H1 (cell line): ENCODE results near the gene EFR3B. TPM values are rescaled to one million over a fixed set of nuclear protein-coding genes. Genes with fewer than 3 reads are reported as not detected.

Experiments
- CTCF ChIA-PET: fragments of 300-600 bp; sonication (Branson Sonifier 250); formaldehyde crosslinking; loops from one replicate; lab custom pipeline; 2021; ENCODE audit not compliant: partially characterized antibody; lab: Charles Lee
- POLR2A ChIA-PET: fragments of 300-600 bp; sonication (Branson Sonifier 250); formaldehyde crosslinking; loops from one replicate; lab custom pipeline; 2021; ENCODE audit warnings: inconsistent platforms; ENCODE audit not compliant: partially characterized antibody; lab: Charles Lee
- DNase-seq, 2 experiments: peaks; one replicate each; pipeline versions ENCODE4 v3.0.0 to v3.0.0-alpha.2; 2010 to 2022; ENCODE audit warnings: low spot score in 2 of 2, low read depth in 1 of 2, mixed read lengths in 1 of 2
- FAIRE-seq: peaks from 2 replicates; lab custom pipeline; 2011; peaks lifted over from hg19 to GRCh38; lab: Jason Lieb, UNC
- H2AFZ ChIP-seq: 2 replicates; pipeline ENCODE4 v1.8.1; 2012; ENCODE audit warnings: low read length, inconsistent platforms
- H2AK5ac ChIP-seq: 2 replicates; pipeline ENCODE4 v1.6.1; 2013; ENCODE audit warnings: low read depth, low read length
- H2BK120ac ChIP-seq: replicated peaks from 2 replicates; pipeline ENCODE3; 2013; ENCODE audit warnings: low read depth, low read length, inconsistent platforms
- H2BK12ac ChIP-seq: 2 replicates; pipeline ENCODE4 v1.6.1; 2013; ENCODE audit warnings: low read depth, low read length
- H2BK15ac ChIP-seq: 2 replicates; pipeline ENCODE4 v1.6.1; 2013; ENCODE audit warnings: low read length
- H2BK20ac ChIP-seq: 2 replicates; pipeline ENCODE4 v1.6.1; 2013; ENCODE audit warnings: low read length
- H2BK5ac ChIP-seq: 2 replicates; pipeline ENCODE4 v1.6.1; 2013; ENCODE audit warnings: low read depth, low read length
- H3K14ac ChIP-seq: 2 replicates; pipeline ENCODE4 v1.6.1; 2013; ENCODE audit warnings: inconsistent platforms; ENCODE audit not compliant: insufficient read length
- H3K18ac ChIP-seq: 2 replicates; pipeline ENCODE4 v1.6.1; 2013; ENCODE audit warnings: low read length; ENCODE audit errors: extremely low read depth
- H3K23ac ChIP-seq: 2 replicates; pipeline ENCODE4 v1.6.1; 2013; ENCODE audit warnings: inconsistent platforms; ENCODE audit not compliant: insufficient read length
- H3K23me2 ChIP-seq: 2 replicates; pipeline ENCODE4 v1.6.1; 2013; ENCODE audit warnings: low read depth, low read length
- H3K27ac ChIP-seq: 2 replicates; pipeline ENCODE4 v1.6.1; 2011; ENCODE audit warnings: low read depth, low read length, inconsistent platforms
- H3K27me3 ChIP-seq, 4 experiments: replicated peaks in 1 of 4; 1 replicate in 1 of 4; 2 replicates in 3 of 4; pipeline versions ENCODE4 v1.6.1 to v1.8.1; 2011 to 2013; ENCODE audit warnings: low read length in 3 of 4, mild to moderate bottlenecking in 3 of 4, inconsistent platforms in 2 of 4, mixed read lengths in 2 of 4, moderate library complexity in 1 of 4; ENCODE audit not compliant: control insufficient read depth in 3 of 4, insufficient read depth in 3 of 4; ENCODE audit errors: extremely low read depth in 1 of 4
- H3K36me3 ChIP-seq, 4 experiments: 2 replicates each; pipeline versions ENCODE4 v1.6.1 to v1.8.1; 2011 to 2013; ENCODE audit warnings: mild to moderate bottlenecking in 4 of 4, low read length in 3 of 4, moderate library complexity in 2 of 4, control low read depth in 1 of 4, inconsistent platforms in 1 of 4; ENCODE audit not compliant: insufficient read depth in 4 of 4, control insufficient read depth in 2 of 4
- H3K4ac ChIP-seq: replicated peaks from 2 replicates; pipeline ENCODE3; 2013; ENCODE audit warnings: low read length, low read depth, mixed read lengths, inconsistent platforms; ENCODE audit not compliant: insufficient read length
- H3K4me1 ChIP-seq, 4 experiments: replicated peaks in 1 of 4; 1 replicate in 1 of 4; 2 replicates in 3 of 4; pipeline versions ENCODE4 v1.6.1 to v1.8.1; 2011 to 2013; ENCODE audit warnings: low read length in 3 of 4, inconsistent platforms in 2 of 4, mixed read lengths in 1 of 4; ENCODE audit not compliant: insufficient read depth in 4 of 4, control insufficient read depth in 3 of 4
- H3K4me2 ChIP-seq, 2 experiments: 2 replicates each; pipeline versions ENCODE4 v1.6.1 to v1.8.1; 2011 to 2013; ENCODE audit warnings: low read depth in 2 of 2, low read length in 2 of 2, control low read depth in 1 of 2, inconsistent platforms in 1 of 2, mild to moderate bottlenecking in 1 of 2; ENCODE audit not compliant: insufficient read depth in 1 of 2
- H3K4me3 ChIP-seq, 4 experiments: fragments of 200-600, 300-600 bp in 1 of 4; sonication (generic), shearing (Covaris generic), sonication (Bioruptor Twin) in 1 of 4; 2 replicates each; pipeline versions ENCODE4 v1.5.1 to v1.8.1; 2011 to 2016; ENCODE audit warnings: low read length in 4 of 4, low read depth in 3 of 4, control low read depth in 2 of 4, inconsistent platforms in 2 of 4, mild to moderate bottlenecking in 2 of 4, mixed read lengths in 1 of 4, moderate library complexity in 1 of 4; ENCODE audit not compliant: insufficient read depth in 2 of 4; ENCODE audit errors: extremely low read depth in 1 of 4
- H3K56ac ChIP-seq: replicated peaks from 2 replicates; pipeline ENCODE3; 2013; ENCODE audit warnings: low read depth, mild to moderate bottlenecking, mixed read lengths, low read length, inconsistent platforms; ENCODE audit not compliant: insufficient read length
- H3K79me1 ChIP-seq: 2 replicates; pipeline ENCODE4 v1.6.1; 2013; ENCODE audit warnings: low read depth, low read length, control low read depth
- H3K79me2 ChIP-seq, 2 experiments: 2 replicates each; pipeline versions ENCODE4 v1.6.1 to v1.8.1; 2012 to 2013; ENCODE audit warnings: low read length in 2 of 2, mild to moderate bottlenecking in 2 of 2, inconsistent platforms in 1 of 2; ENCODE audit not compliant: insufficient read depth in 2 of 2, control insufficient read depth in 1 of 2
- H3K9ac ChIP-seq, 4 experiments: replicated peaks in 1 of 4; 1 replicate in 1 of 4; 2 replicates in 3 of 4; pipeline versions ENCODE4 v1.6.1 to v1.8.1; 2011 to 2013; ENCODE audit warnings: low read depth in 3 of 4, low read length in 3 of 4, control low read depth in 2 of 4, mild to moderate bottlenecking in 2 of 4, moderate library complexity in 2 of 4, inconsistent platforms in 1 of 4; ENCODE audit errors: extremely low read depth in 1 of 4
- H3K9me3 ChIP-seq, 2 experiments: 2 replicates each; pipeline versions ENCODE4 v1.6.1 to v1.8.1; 2012 to 2013; ENCODE audit warnings: mild to moderate bottlenecking in 2 of 2, moderate library complexity in 2 of 2, control low read depth in 1 of 2, inconsistent platforms in 1 of 2, low read depth in 1 of 2, low read length in 1 of 2, mixed read lengths in 1 of 2; ENCODE audit not compliant: insufficient read depth in 2 of 2
- H4K20me1 ChIP-seq, 2 experiments: replicated peaks in 1 of 2; 2 replicates each; pipeline versions ENCODE3 to v1.8.1; 2011 to 2013; ENCODE audit warnings: inconsistent platforms in 2 of 2, low read length in 2 of 2, mild to moderate bottlenecking in 1 of 2; ENCODE audit not compliant: insufficient read depth in 2 of 2, control insufficient read depth in 1 of 2
- H4K5ac ChIP-seq: 2 replicates; pipeline ENCODE4 v1.6.1; 2013; ENCODE audit warnings: low read length, low read depth, mixed read lengths, inconsistent platforms; ENCODE audit not compliant: insufficient read length
- H4K8ac ChIP-seq: 2 replicates; pipeline ENCODE4 v1.8.0; 2013; ENCODE audit warnings: mild to moderate bottlenecking, moderate library complexity, low read length, inconsistent platforms; ENCODE audit not compliant: insufficient read depth; ENCODE audit errors: extremely low read depth
- H4K91ac ChIP-seq: replicated peaks from 2 replicates; pipeline ENCODE3; 2013; ENCODE audit warnings: low read length, mixed read lengths, inconsistent platforms; ENCODE audit not compliant: insufficient read length
- GTF2F1 ChIP-seq: IDR thresholded peaks from 2 replicates; pipeline ENCODE4 v1.6.1; 2012; ENCODE audit warnings: low read depth, low read length, improper control_type of control experiment, borderline replicate concordance
- KDM1A ChIP-seq: fragments of 200-600, 300-600 bp; sonication (generic); IDR thresholded peaks from 2 replicates; pipeline ENCODE4 v1.7.1; 2016; ENCODE audit warnings: mild to moderate bottlenecking, low read length, borderline replicate concordance
- RBBP5 ChIP-seq: IDR thresholded peaks from 2 replicates; pipeline ENCODE4 v1.7.1; 2012; ENCODE audit warnings: low read depth, mild to moderate bottlenecking, inconsistent platforms, low read length, moderate library complexity, borderline replicate concordance
- WGBS, 2 experiments: shearing (Covaris generic) in 1 of 2; methylation state at CpG; one replicate each; pipeline versions ENCODE4 v1.1.6 to v1.1.7; 2013 to 2015; ENCODE audit warnings: low lambda C conversion rate in 2 of 2, mixed read lengths in 2 of 2, inconsistent platforms in 1 of 2, low coverage in 1 of 2, missing lambda C conversion rate in 1 of 2; ENCODE audit not compliant: insufficient replicate concordance in 2 of 2, insufficient coverage in 1 of 2, insufficient read length in 1 of 2; ENCODE audit errors: extremely low coverage in 1 of 2, missing lambda C conversion rate in 1 of 2; 5-methylcytosine and 5-hydroxymethylcytosine counted together
- polyA plus RNA-seq, 7 experiments: library from polyadenylated mRNA; depleted of rRNA in 3 of 7; stranded (reverse) in 5 of 7; unstranded in 2 of 7; fragments of >200 nt in 5 of 7; fragments of 200-250 nt in 2 of 7; gene quantifications; 1 replicate in 5 of 7; 2 replicates in 1 of 7; 4 replicates in 1 of 7; pipeline versions ENCODE4 v1.2.1 to v1.2.3, GENCODE V29; 2011 to 2013; ENCODE audit warnings: missing spikeins in 2 of 7, mixed read lengths in 2 of 7
- total RNA-seq: library from RNA; stranded (reverse); fragmentation: NEBNext Ultra II Directional; extraction: Animal tissue kit (Norgen Biotek cat#: 25700); gene quantifications from 2 replicates; pipeline ENCODE4 v1.2.1, GENCODE V29; 2021

The EFR3B gene
- total and polyA plus RNA-seq, 2 of the 8 experiments (the other 6 are each of a cell fraction or from before 2014, with no cell fraction given) = 3.4 to 9.6 TPM

DNA sequence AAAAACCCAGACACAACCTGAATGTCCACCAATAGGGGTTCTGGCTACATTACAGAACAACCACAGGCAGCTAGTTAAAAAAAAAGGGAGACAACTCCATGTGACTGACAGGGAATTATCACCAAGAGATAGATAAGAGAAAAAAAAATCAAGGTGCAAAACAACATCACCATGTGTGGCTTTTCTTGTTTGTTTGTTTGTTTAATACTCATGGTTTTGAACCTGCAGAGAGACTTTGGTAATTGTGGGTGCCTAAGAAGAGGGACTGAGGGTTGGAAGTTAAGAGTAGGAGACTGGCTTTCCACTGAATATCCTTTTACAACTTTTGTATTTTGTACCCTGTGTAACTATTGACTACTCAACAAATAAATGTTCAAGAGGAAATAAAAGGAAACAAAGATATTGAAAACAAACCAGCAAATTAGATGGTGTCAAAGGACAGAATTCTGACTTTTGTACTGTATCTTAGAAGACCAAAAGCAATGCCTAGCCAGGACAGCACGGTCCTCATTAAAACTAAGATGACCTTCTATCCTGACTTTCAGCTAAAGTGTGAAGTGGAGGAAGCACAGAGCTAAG is 47.6 kb upstream of the EFR3B start:
- H2BK15ac ChIP-seq = no peak overlapping the region
- no peaks in the 10 kb centered on the region for H3K36me3 ChIP-seq
- H3K9me3 ChIP-seq = no peaks in the 10 kb centered on the region
- TF ChIP-seq GTF2F1 (no peak), RBBP5 (no peak), KDM1A (no peak)
- H4K91ac ChIP-seq = no peak overlapping the region
- H2BK120ac ChIP-seq = no peak overlapping the region
- no peak overlapping the region for H2BK12ac ChIP-seq
- no peaks in the 10 kb centered on the region for H3K79me2 ChIP-seq
- FAIRE-seq (no peak), DNase-seq (no peak)
- no peak overlapping the region for H2AFZ ChIP-seq
- H3K4me1 ChIP-seq = no peaks in the 10 kb centered on the region
- 93% methylated on average over 1 of the region's 1 CpG; no CpG with 5 or more reads in 1 of the 2 experiments for WGBS, 2 experiments
- no peak overlapping the region for H4K5ac ChIP-seq
- no peak overlapping the region for H3K14ac ChIP-seq
- H3K4me3 ChIP-seq = no peak overlapping the region
- no peaks in the 10 kb centered on the region for H3K27me3 ChIP-seq
- H3K27ac ChIP-seq = no peak overlapping the region
- no peak overlapping the region for H2BK5ac ChIP-seq
- H3K4ac ChIP-seq = no peak overlapping the region
- no peak overlapping the region for H4K8ac ChIP-seq
- no peak overlapping the region for H3K4me2 ChIP-seq
- H2AK5ac ChIP-seq = no peak overlapping the region
- no peak overlapping the region for H2BK20ac ChIP-seq
- H3K23me2 ChIP-seq = no peaks in the 10 kb centered on the region
- no peak overlapping the region for H3K23ac ChIP-seq
- ChIA-PET POLR2A (no interaction called here), CTCF (interaction anchor here (0.7 to 3.2 kb wide), 8 partner anchors 9 to 233 kb away, joined by 3 to 10 read pairs (median 4); partner anchors contain the start of gene EFR3B)
- H3K56ac ChIP-seq = no peak overlapping the region
- no peak overlapping the region for H3K9ac ChIP-seq
- no peaks in the 10 kb centered on the region for H4K20me1 ChIP-seq
- H3K79me1 ChIP-seq = no peaks in the 10 kb centered on the region
- H3K18ac ChIP-seq = no peak overlapping the region
